Calu3 (cell line): Measurements from ENCODE around the gene NCAN. TPM values are rescaled to one million over a fixed set of nuclear protein-coding genes. Genes with fewer than 3 reads are reported as not detected.

Source experiments
- BruUV-seq: library from RNA; stranded (reverse); fragments of 400-500 nt; replicated peaks from 2 replicates; lab custom pipeline; 2021; lab: Mats Ljungman, UMichigan
- CTCF ChIA-PET: fragments of 300-600 bp; sonication (Branson Sonifier 250); formaldehyde crosslinking; loops from one replicate; lab custom pipeline; 2022; ENCODE audit warnings: antibody characterized with exemption; lab: Charles Lee
- DNase-seq: peaks from one replicate; pipeline ENCODE4 v3.0.0; 2022
- H3K27ac Mint-ChIP-seq: one replicate; pipeline ENCODE4 v1.8.0; 2022; ENCODE audit warnings: mixed read lengths; ENCODE audit not compliant: unreplicated experiment
- H3K27me3 Mint-ChIP-seq: one replicate; pipeline ENCODE4 v1.8.0; 2022; ENCODE audit warnings: mixed read lengths; ENCODE audit not compliant: unreplicated experiment
- H3K36me3 Mint-ChIP-seq: one replicate; pipeline ENCODE4 v1.8.0; 2022; ENCODE audit warnings: mild to moderate bottlenecking, moderate library complexity, mixed read lengths; ENCODE audit not compliant: insufficient read depth, unreplicated experiment
- H3K4me1 Mint-ChIP-seq: one replicate; pipeline ENCODE4 v1.8.0; 2022; ENCODE audit warnings: mild to moderate bottlenecking, low read depth, mixed read lengths; ENCODE audit not compliant: unreplicated experiment
- H3K4me3 Mint-ChIP-seq: one replicate; pipeline ENCODE4 v1.8.0; 2022; ENCODE audit warnings: mild to moderate bottlenecking, low read depth, moderate library complexity, mixed read lengths; ENCODE audit not compliant: unreplicated experiment
- H3K9me3 Mint-ChIP-seq: one replicate; pipeline ENCODE4 v1.8.0; 2022; ENCODE audit warnings: low read depth, mixed read lengths; ENCODE audit not compliant: unreplicated experiment
- CTCF ChIP-seq: fragments of 200-600 bp; IDR thresholded peaks from one replicate; pipeline ENCODE4 v1.8.0; 2022; ENCODE audit warnings: antibody characterized with exemption; ENCODE audit not compliant: unreplicated experiment
- intact Hi-C: fragments of 100-400 bp; cut with micrococcal nuclease; formaldehyde crosslinking; loops from one replicate; pipeline ENCODE4 v1.10.0; 2022; ENCODE audit not compliant: unreplicated experiment
- total RNA-seq: library from RNA; stranded (reverse); gene quantifications from 2 replicates; pipeline ENCODE4 v1.2.3, GENCODE V29; 2022

The NCAN gene
- total RNA-seq, 1 experiment from 2014 or later = not detected

- intact Hi-C loops = no loop called here
- DNase-seq = no peak
- Mint-ChIP-seq H3K27me3 (peaks cover 54% of the 10 kb centered on the region), H3K36me3 (no peaks in the 10 kb centered on the region), H3K4me1 (no peaks in the 10 kb centered on the region), H3K4me3 (no peak overlapping the region), H3K9me3 (no peaks in the 10 kb centered on the region), H3K27ac (no peak overlapping the region)
- no peak for TF ChIP-seq CTCF
- CTCF ChIA-PET = no interaction called here
- BruUV-seq = no TSS peak
Measured at GRCh38 chr19:19212916-19213315, 1.2 kb downstream of the NCAN start.

GRCh38 chr19:19213426-19214158, 1.8 kb downstream of the NCAN start:
- TF ChIP-seq CTCF = no peak
- DNase-seq = no peak
- intact Hi-C loops = no loop called here
- H3K4me3 Mint-ChIP-seq = no peak overlapping the region
- H3K27ac Mint-ChIP-seq = no peak overlapping the region
- CTCF ChIA-PET = no interaction called here
- no peaks in the 10 kb centered on the region for H3K9me3 Mint-ChIP-seq
- H3K27me3 Mint-ChIP-seq = peaks cover 52% of the 10 kb centered on the region
- H3K36me3 Mint-ChIP-seq = no peaks in the 10 kb centered on the region
- no peaks in the 10 kb centered on the region for H3K4me1 Mint-ChIP-seq
- BruUV-seq = no TSS peak

- H3K4me3 Mint-ChIP-seq = no peak overlapping the region
- TF ChIP-seq CTCF = no peak
Measured at GRCh38 chr19:19214159-19214490, 2.4 kb downstream of the NCAN start.

GRCh38 chr19:19214892-19215291, 3.1 kb downstream of the NCAN start:
- Mint-ChIP-seq H3K4me1 (no peaks in the 10 kb centered on the region), H3K4me3 (no peak overlapping the region), H3K27me3 (peaks cover 46% of the 10 kb centered on the region), H3K27ac (no peak overlapping the region), H3K36me3 (no peaks in the 10 kb centered on the region), H3K9me3 (no peaks in the 10 kb centered on the region)
- intact Hi-C loops = no loop called here
- no peak for TF ChIP-seq CTCF
- CTCF ChIA-PET = no interaction called here
- peak; percentile 47 for DNase-seq
- no TSS peak for BruUV-seq

More at GRCh38 chr19:19214159-19214490, 2.4 kb downstream of the NCAN start:
- Mint-ChIP-seq H3K9me3 (no peaks in the 10 kb centered on the region), H3K27ac (no peak overlapping the region), H3K36me3 (no peaks in the 10 kb centered on the region), H3K4me1 (no peaks in the 10 kb centered on the region), H3K27me3 (peaks cover 52% of the 10 kb centered on the region)
- DNase-seq = no peak
- CTCF ChIA-PET = no interaction called here
- BruUV-seq = no TSS peak
- intact Hi-C loops = no loop called here
